ENCODE data around the gene PLA2G2F.

The PLA2G2F gene

GRCh38 chr1:20138961-20139550 is at the start of gene PLA2G2F:
Gene PLA2G2F (plus strand): TSS chr1:20139323. CDS start chr1:20139428, 105 bp downstream.
- no peak for DNase-seq

- DNase-seq, result no peak
Observed at GRCh38 chr1:20089328-20090077, 49.6 kb upstream of the PLA2G2F start.

- no peak for DNase-seq
Observed at GRCh38 chr1:20090119-20090518, 49.0 kb upstream of the PLA2G2F start.

GRCh38 chr1:20090641-20091040 is 48.5 kb upstream of the PLA2G2F start:
- DNase-seq, result no peak

- no peak for DNase-seq
Observed at GRCh38 chr1:20093303-20093702, 45.8 kb upstream of the PLA2G2F start.

GRCh38 chr1:20093940-20094391 is 45.2 kb upstream of the PLA2G2F start:
- DNase-seq, result no peak

GRCh38 chr1:20095564-20096434 is 43.3 kb upstream of the PLA2G2F start:
- no peak for DNase-seq

GRCh38 chr1:20096840-20097447 is 42.2 kb upstream of the PLA2G2F start:
- no peak for DNase-seq

GRCh38 chr1:20099533-20099932 is 39.6 kb upstream of the PLA2G2F start:
- no peak for DNase-seq

- DNase-seq, result no peak
Observed at GRCh38 chr1:20100632-20101355, 38.3 kb upstream of the PLA2G2F start.

- DNase-seq, result no peak
Observed at GRCh38 chr1:20102875-20103274, 36.2 kb upstream of the PLA2G2F start.

GRCh38 chr1:20105856-20106255 is 33.3 kb upstream of the PLA2G2F start:
- no peak for DNase-seq

- no peak for DNase-seq
Observed at GRCh38 chr1:20107351-20107750, 31.8 kb upstream of the PLA2G2F start.

- no peak for DNase-seq
Observed at GRCh38 chr1:20107796-20108195, 31.3 kb upstream of the PLA2G2F start.

GRCh38 chr1:20108366-20109123 is 30.6 kb upstream of the PLA2G2F start:
- no peak for DNase-seq

- DNase-seq, result no peak
Observed at GRCh38 chr1:20109223-20109856, 29.8 kb upstream of the PLA2G2F start.

GRCh38 chr1:20110679-20111078 is 28.4 kb upstream of the PLA2G2F start:
- no peak for DNase-seq

- DNase-seq, result no peak
Observed at GRCh38 chr1:20111452-20111851, 27.7 kb upstream of the PLA2G2F start.

GRCh38 chr1:20112279-20113000 is 26.7 kb upstream of the PLA2G2F start:
- DNase-seq, result no peak

- DNase-seq, result no peak
Observed at GRCh38 chr1:20114021-20114648, 25.0 kb upstream of the PLA2G2F start.

Data from cerebellar nuclear complex (tissue), 1 donor.